GM12878 (cell line): ENCODE data around the gene AGBL3. TPM values are rescaled to one million over a fixed set of nuclear protein-coding genes. Genes with fewer than 3 reads are reported as not detected.

Source experiments
- KDM1A ChIP-seq: fragments of 200-600 bp; sonication (generic); IDR thresholded peaks from 2 replicates; pipeline ENCODE4 v1.6.1; 2016; ENCODE audit warnings: borderline replicate concordance
- polyA plus RNA-seq, 11 experiments: library from polyadenylated mRNA; depleted of rRNA in 4 of 11; unstranded in 6 of 11; stranded (reverse) in 5 of 11; fragments of >200 nt; fragmentation: Nextera tagmentation in 4 of 11; fragmentation: Illumina TruSeq in 1 of 11; extraction: Ambion mirVana in 4 of 11; extraction: Trizol in 1 of 11; gene quantifications; 1 replicate in 1 of 11; 2 replicates in 10 of 11; pipeline versions ENCODE4 v1.2.1 to v1.2.3, GENCODE V29; 2011 to 2016; ENCODE audit warnings: inconsistent platforms in 2 of 11, missing spikeins in 2 of 11, low read depth in 1 of 11
- total RNA-seq, 4 experiments: library from RNA; depleted of rRNA in 3 of 4; stranded (reverse); fragments of >200 nt in 3 of 4; fragmentation: Illumina TruSeq in 1 of 4; extraction: Trizol in 1 of 4; gene quantifications; 2 replicates each; pipeline versions ENCODE4 v1.2.1 to v1.2.3, GENCODE V29; 2013 to 2021
- TF ChIP-seq, protein P1 (sequence below): IDR thresholded peaks from 2 replicates; pipeline ENCODE4 v1.6.1; 2012; ENCODE audit warnings: improper control_type of control experiment, low read depth, low read length; ENCODE audit not compliant: insufficient replicate concordance
- TF ChIP-seq, protein P2 (sequence below): fragments of 150-350 bp; IDR thresholded peaks from 2 replicates; pipeline ENCODE4 v1.6.1; 2016; ENCODE audit warnings: low read depth, low read length

Gene AGBL3
- total and polyA plus RNA-seq, 10 of the 15 experiments (the other 5 are each of a cell fraction or from before 2014, with no cell fraction given), result 0.82 to 12.4 (median 3.7) TPM

DNA sequence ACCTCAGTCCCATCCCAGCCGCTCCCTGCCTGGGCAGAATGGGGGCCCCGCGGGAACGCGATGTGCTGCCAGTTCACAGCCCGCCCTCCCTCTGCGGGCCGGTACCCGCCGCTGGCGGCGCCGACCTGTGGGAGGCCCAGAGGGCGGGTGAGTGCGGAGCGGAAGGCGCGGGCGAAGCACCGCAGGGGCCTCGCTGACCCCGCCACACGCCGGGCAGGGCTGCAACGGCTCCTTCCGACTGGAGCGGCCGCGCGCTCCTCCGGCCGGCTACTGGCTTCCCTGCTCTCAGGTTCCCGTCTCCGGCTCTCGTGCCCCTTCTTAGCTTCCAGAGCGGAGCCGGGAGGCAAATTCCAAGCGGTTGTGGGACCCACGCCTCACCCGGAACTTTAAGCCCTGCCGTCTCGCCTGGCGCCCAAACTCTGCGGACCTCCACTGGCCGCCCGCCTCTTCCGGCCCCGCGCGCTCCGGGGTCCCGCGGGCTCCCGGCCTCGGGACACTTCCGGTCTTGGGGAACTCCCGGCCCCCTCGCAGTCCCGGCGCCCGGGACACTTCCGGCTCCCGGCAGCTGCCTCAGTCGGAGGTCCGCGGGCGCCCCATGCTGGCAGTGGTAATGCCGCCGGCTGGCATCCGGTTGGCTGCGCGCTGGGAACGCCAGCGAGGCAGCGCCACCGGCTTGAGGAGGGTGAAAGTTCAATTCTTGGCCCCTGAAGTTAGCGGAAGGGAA, 184.1 kb downstream of the AGBL3 start, which contains the start of gene CYREN (continued):
- TF ChIP-seq, protein P1, sequence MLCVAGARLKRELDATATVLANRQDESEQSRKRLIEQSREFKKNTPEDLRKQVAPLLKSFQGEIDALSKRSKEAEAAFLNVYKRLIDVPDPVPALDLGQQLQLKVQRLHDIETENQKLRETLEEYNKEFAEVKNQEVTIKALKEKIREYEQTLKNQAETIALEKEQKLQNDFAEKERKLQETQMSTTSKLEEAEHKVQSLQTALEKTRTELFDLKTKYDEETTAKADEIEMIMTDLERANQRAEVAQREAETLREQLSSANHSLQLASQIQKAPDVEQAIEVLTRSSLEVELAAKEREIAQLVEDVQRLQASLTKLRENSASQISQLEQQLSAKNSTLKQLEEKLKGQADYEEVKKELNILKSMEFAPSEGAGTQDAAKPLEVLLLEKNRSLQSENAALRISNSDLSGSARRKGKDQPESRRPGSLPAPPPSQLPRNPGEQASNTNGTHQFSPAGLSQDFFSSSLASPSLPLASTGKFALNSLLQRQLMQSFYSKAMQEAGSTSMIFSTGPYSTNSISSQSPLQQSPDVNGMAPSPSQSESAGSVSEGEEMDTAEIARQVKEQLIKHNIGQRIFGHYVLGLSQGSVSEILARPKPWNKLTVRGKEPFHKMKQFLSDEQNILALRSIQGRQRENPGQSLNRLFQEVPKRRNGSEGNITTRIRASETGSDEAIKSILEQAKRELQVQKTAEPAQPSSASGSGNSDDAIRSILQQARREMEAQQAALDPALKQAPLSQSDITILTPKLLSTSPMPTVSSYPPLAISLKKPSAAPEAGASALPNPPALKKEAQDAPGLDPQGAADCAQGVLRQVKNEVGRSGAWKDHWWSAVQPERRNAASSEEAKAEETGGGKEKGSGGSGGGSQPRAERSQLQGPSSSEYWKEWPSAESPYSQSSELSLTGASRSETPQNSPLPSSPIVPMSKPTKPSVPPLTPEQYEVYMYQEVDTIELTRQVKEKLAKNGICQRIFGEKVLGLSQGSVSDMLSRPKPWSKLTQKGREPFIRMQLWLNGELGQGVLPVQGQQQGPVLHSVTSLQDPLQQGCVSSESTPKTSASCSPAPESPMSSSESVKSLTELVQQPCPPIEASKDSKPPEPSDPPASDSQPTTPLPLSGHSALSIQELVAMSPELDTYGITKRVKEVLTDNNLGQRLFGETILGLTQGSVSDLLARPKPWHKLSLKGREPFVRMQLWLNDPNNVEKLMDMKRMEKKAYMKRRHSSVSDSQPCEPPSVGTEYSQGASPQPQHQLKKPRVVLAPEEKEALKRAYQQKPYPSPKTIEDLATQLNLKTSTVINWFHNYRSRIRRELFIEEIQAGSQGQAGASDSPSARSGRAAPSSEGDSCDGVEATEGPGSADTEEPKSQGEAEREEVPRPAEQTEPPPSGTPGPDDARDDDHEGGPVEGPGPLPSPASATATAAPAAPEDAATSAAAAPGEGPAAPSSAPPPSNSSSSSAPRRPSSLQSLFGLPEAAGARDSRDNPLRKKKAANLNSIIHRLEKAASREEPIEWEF, result no peak
- TF ChIP-seq, protein P2, sequence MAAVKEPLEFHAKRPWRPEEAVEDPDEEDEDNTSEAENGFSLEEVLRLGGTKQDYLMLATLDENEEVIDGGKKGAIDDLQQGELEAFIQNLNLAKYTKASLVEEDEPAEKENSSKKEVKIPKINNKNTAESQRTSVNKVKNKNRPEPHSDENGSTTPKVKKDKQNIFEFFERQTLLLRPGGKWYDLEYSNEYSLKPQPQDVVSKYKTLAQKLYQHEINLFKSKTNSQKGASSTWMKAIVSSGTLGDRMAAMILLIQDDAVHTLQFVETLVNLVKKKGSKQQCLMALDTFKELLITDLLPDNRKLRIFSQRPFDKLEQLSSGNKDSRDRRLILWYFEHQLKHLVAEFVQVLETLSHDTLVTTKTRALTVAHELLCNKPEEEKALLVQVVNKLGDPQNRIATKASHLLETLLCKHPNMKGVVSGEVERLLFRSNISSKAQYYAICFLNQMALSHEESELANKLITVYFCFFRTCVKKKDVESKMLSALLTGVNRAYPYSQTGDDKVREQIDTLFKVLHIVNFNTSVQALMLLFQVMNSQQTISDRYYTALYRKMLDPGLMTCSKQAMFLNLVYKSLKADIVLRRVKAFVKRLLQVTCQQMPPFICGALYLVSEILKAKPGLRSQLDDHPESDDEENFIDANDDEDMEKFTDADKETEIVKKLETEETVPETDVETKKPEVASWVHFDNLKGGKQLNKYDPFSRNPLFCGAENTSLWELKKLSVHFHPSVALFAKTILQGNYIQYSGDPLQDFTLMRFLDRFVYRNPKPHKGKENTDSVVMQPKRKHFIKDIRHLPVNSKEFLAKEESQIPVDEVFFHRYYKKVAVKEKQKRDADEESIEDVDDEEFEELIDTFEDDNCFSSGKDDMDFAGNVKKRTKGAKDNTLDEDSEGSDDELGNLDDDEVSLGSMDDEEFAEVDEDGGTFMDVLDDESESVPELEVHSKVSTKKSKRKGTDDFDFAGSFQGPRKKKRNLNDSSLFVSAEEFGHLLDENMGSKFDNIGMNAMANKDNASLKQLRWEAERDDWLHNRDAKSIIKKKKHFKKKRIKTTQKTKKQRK, result no peak
- TF ChIP-seq KDM1A, result no peak
